Measurements from ENCODE around the gene GNGT2.

Gene GNGT2

DNA sequence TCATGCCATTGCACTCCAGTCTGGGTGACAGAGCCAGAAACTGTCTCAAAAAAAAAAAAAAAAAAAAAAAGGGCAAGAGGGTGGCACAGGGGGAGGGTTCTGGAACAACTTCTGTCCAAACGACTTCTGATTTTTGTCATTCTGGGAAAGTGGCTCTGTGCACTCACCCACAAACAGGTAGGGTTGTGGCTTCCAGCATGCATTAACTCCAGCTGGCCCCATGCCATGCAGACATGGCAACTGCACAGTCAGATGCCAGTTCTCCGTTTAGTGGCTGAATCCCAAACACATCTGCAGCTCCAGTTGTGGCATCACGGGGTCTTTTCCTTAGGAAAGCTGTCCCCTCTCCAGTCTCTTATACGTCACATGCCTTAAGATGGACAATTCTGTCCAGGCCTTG, 47.5 kb downstream of the GNGT2 start:
- H3K4me2 ChIP-seq (ENCODE audit: low read depth, low read length, poor library complexity, severe bottlenecking), result no peak overlapping the region
- H3K9me2 ChIP-seq (replicated peaks; ENCODE audit: low read depth, low read length), result no peaks in the 10 kb centered on the region
- H4K20me1 ChIP-seq (ENCODE audit: insufficient read depth, low read length, poor library complexity, severe bottlenecking), result no peaks in the 10 kb centered on the region
- H3K79me2 ChIP-seq (ENCODE audit: insufficient read depth, low read length), result no peaks in the 10 kb centered on the region
- no peaks in the 10 kb centered on the region for H3K4me1 ChIP-seq (ENCODE audit: insufficient read depth, low read length, poor library complexity, severe bottlenecking)
- H3K9ac ChIP-seq (ENCODE audit: low read depth, low read length, poor library complexity, severe bottlenecking), result no peak overlapping the region
- H3K4me3 ChIP-seq (ENCODE audit: low read length, poor library complexity, severe bottlenecking), result no peak overlapping the region
- H3K27me3 ChIP-seq (ENCODE audit: insufficient read depth, low read length, poor library complexity, severe bottlenecking), result no peaks in the 10 kb centered on the region
- no peaks in the 10 kb centered on the region for H3K36me3 ChIP-seq (ENCODE audit: insufficient read depth, low read length)
- no peak for TF ChIP-seq EZH2phosphoT487 (IDR thresholded peaks at IDR 0.05; ENCODE audit: borderline replicate concordance)
- TF ChIP-seq, protein P1, sequence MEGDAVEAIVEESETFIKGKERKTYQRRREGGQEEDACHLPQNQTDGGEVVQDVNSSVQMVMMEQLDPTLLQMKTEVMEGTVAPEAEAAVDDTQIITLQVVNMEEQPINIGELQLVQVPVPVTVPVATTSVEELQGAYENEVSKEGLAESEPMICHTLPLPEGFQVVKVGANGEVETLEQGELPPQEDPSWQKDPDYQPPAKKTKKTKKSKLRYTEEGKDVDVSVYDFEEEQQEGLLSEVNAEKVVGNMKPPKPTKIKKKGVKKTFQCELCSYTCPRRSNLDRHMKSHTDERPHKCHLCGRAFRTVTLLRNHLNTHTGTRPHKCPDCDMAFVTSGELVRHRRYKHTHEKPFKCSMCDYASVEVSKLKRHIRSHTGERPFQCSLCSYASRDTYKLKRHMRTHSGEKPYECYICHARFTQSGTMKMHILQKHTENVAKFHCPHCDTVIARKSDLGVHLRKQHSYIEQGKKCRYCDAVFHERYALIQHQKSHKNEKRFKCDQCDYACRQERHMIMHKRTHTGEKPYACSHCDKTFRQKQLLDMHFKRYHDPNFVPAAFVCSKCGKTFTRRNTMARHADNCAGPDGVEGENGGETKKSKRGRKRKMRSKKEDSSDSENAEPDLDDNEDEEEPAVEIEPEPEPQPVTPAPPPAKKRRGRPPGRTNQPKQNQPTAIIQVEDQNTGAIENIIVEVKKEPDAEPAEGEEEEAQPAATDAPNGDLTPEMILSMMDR (conservative IDR thresholded peaks at IDR 0.05; ENCODE audit: low read length), result no peak
- H2AFZ ChIP-seq (ENCODE audit: low read length), result no peak overlapping the region
- H3K9me3 ChIP-seq (ENCODE audit: insufficient read depth, low read depth, low read length), result no peaks in the 10 kb centered on the region
- no peaks in the 10 kb centered on the region for H3F3A ChIP-seq (ENCODE audit: low read depth)

DNA sequence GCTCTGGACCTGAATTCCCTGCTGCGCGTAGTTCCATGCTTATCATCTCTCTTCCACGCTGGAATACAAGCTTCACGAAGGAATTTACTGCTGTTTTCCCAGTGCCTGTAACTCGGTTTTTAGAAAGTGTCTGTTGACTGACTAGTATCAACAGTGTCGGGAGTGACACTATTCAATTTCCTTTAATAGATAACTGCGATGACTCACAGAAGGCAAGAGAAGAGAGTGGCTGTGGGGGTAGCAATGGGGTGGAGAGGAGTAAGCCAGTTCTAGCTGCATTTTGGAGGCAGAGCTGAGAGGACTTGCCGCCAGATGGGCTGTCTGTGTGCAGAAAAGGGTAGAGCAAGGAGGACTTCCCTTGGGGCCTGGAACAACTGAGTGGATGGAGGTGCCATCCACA, 52.6 kb downstream of the GNGT2 start:
- Histone ChIP-seq H2AFZ (ENCODE audit: low read length) (no peak overlapping the region), H3K36me3 (ENCODE audit: insufficient read depth, low read length) (no peaks in the 10 kb centered on the region), H3K27me3 (ENCODE audit: insufficient read depth, low read length, poor library complexity, severe bottlenecking) (no peaks in the 10 kb centered on the region), H3K4me1 (ENCODE audit: insufficient read depth, low read length, poor library complexity, severe bottlenecking) (no peaks in the 10 kb centered on the region), H3K79me2 (ENCODE audit: insufficient read depth, low read length) (no peaks in the 10 kb centered on the region), H3K9ac (ENCODE audit: low read depth, low read length, poor library complexity, severe bottlenecking) (no peak overlapping the region), H3F3A (ENCODE audit: low read depth) (no peaks in the 10 kb centered on the region), H3K9me3 (ENCODE audit: insufficient read depth, low read depth, low read length) (no peaks in the 10 kb centered on the region), H3K4me2 (ENCODE audit: low read depth, low read length, poor library complexity, severe bottlenecking) (no peak overlapping the region), H4K20me1 (ENCODE audit: insufficient read depth, low read length, poor library complexity, severe bottlenecking) (no peaks in the 10 kb centered on the region), H3K4me3 (ENCODE audit: low read length, poor library complexity, severe bottlenecking) (no peak overlapping the region), H3K9me2 (replicated peaks; ENCODE audit: low read depth, low read length) (no peaks in the 10 kb centered on the region)
- TF ChIP-seq EZH2phosphoT487 (IDR thresholded peaks at IDR 0.05; ENCODE audit: borderline replicate concordance), result no peak
- TF ChIP-seq, protein P1 (conservative IDR thresholded peaks at IDR 0.05; ENCODE audit: low read length), result no peak

- H2AFZ ChIP-seq (ENCODE audit: low read length), result peak overlapping the region; percentile 21; the same call in 1 of the 2 replicates
- H3F3A ChIP-seq (ENCODE audit: low read depth), result no peaks in the 10 kb centered on the region
- H3K4me3 ChIP-seq (ENCODE audit: low read length, poor library complexity, severe bottlenecking), result no peak overlapping the region
- H3K9me3 ChIP-seq (ENCODE audit: insufficient read depth, low read depth, low read length), result no peaks in the 10 kb centered on the region
- no peaks in the 10 kb centered on the region for H3K79me2 ChIP-seq (ENCODE audit: insufficient read depth, low read length)
- H3K4me1 ChIP-seq (ENCODE audit: insufficient read depth, low read length, poor library complexity, severe bottlenecking), result no peaks in the 10 kb centered on the region
- H3K9ac ChIP-seq (ENCODE audit: low read depth, low read length, poor library complexity, severe bottlenecking), result no peak overlapping the region
- H3K36me3 ChIP-seq (ENCODE audit: insufficient read depth, low read length), result no peaks in the 10 kb centered on the region
- H3K4me2 ChIP-seq (ENCODE audit: low read depth, low read length, poor library complexity, severe bottlenecking), result no peak overlapping the region
- H4K20me1 ChIP-seq (ENCODE audit: insufficient read depth, low read length, poor library complexity, severe bottlenecking), result no peaks in the 10 kb centered on the region
- H3K9me2 ChIP-seq (replicated peaks; ENCODE audit: low read depth, low read length), result no peaks in the 10 kb centered on the region
- no peaks in the 10 kb centered on the region for H3K27me3 ChIP-seq (ENCODE audit: insufficient read depth, low read length, poor library complexity, severe bottlenecking)
- no peak for TF ChIP-seq EZH2phosphoT487 (IDR thresholded peaks at IDR 0.05; ENCODE audit: borderline replicate concordance)
- TF ChIP-seq, protein P1 (conservative IDR thresholded peaks at IDR 0.05; ENCODE audit: low read length), result no peak
Observed at GRCh38 chr17:49156256-49156655, 54.1 kb downstream of the GNGT2 start.

Measured in Loucy (cell line).